Measurements from ENCODE around the gene ITGA3. TPM values are rescaled to one million over a fixed set of nuclear protein-coding genes. Genes with fewer than 3 reads are reported as not detected.

The ITGA3 gene
- total RNA-seq, 2 experiments from 2014 or later = 7.9 to 8.7 TPM

DNA sequence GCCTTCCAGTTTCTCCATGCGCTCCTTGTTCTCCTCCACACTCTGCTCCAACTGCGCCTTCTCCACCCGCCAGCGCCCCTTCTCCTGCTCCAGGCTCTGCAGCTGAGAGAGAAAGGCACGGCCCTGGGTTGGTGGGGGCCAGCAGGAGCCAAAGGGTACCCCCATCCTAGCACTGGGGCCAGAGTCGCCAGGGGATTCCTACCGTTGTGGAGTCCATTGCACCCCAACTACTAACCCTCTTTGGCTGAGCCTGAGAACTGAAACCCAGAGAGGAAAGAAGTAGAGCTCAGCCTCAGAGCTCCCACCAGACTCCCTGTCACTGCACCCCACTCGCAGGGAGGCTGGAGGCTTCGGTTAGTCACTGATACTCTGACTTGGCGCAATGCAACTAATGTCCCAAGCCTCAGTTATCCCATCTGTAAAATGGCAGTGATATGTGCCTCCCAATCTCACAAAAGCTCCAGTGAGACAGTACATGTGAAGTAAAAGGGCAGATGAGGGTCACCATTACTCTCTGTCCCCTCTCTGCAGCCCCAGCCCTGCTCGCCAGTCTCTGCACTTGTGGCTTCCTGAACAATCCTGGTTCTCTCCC, 80.3 kb downstream of the ITGA3 start:
- peaks cover 70% of the 10 kb centered on the region for H3K36me3 Mint-ChIP-seq (ENCODE audit: low read depth)
- ChIA-PET POLR2A (interaction anchor here (2.5 kb wide), 1 partner anchor 16 kb away, joined by 8 read pairs; no protein-coding TSS in a partner anchor), CTCF (interaction anchor here (1.4 to 1.6 kb wide), 3 partner anchors 15 to 42 kb away, joined by 3 to 8 read pairs (median 3); no protein-coding TSS in a partner anchor)
- ATAC-seq (no peak), DNase-seq (no peak)
- no peaks in the 10 kb centered on the region for H3K9me3 Mint-ChIP-seq (ENCODE audit: insufficient read depth)
- H3K4me1 Mint-ChIP-seq (ENCODE audit: low read depth) = peaks cover 34% of the 10 kb centered on the region
- no peaks in the 10 kb centered on the region for H3K27me3 Mint-ChIP-seq (ENCODE audit: low read depth)
- H3K4me3 Mint-ChIP-seq = no peak overlapping the region
- H3K27ac Mint-ChIP-seq = peak overlapping the region; percentile 35

DNA sequence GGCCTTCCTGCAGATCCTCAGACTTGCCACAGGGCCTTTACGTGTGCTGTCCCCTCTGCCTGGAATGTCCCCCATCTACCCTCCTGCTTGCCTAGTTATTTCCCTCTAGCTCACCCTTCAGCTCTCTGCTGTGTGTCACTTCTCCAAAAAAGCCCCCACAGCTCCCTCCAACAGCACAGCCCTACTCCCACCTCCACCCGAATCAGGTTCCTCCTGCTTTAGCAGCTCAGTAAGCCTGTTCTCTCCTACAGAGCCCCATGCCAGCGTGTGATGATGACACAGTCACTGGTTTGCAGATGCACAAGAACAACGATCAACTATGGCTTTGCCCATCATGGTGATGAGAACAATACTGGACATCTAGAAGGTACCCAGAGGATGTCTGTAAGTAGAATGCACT, 81.1 kb downstream of the ITGA3 start:
- no peaks in the 10 kb centered on the region for H3K27me3 Mint-ChIP-seq (ENCODE audit: low read depth)
- no peaks in the 10 kb centered on the region for H3K9me3 Mint-ChIP-seq (ENCODE audit: insufficient read depth)
- POLR2A ChIA-PET = interaction anchor here (2.5 kb wide), 1 partner anchor 15 kb away, joined by 8 read pairs; no protein-coding TSS in a partner anchor
- peaks cover 79% of the 10 kb centered on the region for H3K36me3 Mint-ChIP-seq (ENCODE audit: low read depth)
- ATAC-seq (no peak), DNase-seq (no peak)
- H3K4me3 Mint-ChIP-seq = no peak overlapping the region
- CTCF ChIA-PET = interaction anchor here (0.6 to 4.9 kb wide), 6 partner anchors 14 to 63 kb away, joined by 3 to 67 read pairs (median 3); partner anchors contain the start of gene PPP1R9B
- H3K27ac Mint-ChIP-seq = no peak overlapping the region
- H3K4me1 Mint-ChIP-seq (ENCODE audit: low read depth) = peaks cover 36% of the 10 kb centered on the region

DNA sequence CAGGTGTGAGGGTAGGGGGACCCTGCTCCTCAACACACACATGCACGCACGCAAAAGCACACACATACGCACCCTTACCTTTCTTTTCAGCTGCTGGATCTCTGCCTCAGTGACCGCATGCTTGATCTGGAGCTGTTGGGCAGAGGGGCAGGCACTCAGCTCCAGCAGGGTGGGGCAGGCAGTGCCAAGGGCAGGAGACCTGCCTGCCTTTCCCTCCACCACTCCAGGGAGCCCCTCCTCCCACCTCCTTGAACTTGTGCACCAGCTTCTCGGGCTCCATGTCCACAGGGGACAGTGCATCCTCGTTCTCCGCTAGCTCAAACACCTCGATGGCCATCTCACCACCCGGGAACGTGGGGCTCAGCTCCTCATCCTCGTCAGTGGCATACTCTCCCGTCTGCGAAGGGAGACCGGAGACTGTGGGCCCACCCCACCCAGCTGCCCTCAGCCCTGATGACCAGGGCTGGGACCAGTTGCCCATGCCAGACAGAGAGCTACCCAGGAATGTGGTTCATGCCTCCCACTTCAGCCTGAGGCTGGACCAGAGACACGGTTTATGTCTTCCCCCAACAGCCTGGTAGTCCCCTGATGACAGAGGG, 83.4 kb downstream of the ITGA3 start:
- Mint-ChIP-seq H3K4me1 (ENCODE audit: low read depth) (peaks cover 52% of the 10 kb centered on the region), H3K27me3 (ENCODE audit: low read depth) (no peaks in the 10 kb centered on the region), H3K27ac (peak overlapping the region; percentile 90), H3K9me3 (ENCODE audit: insufficient read depth) (no peaks in the 10 kb centered on the region), H3K4me3 (no peak overlapping the region), H3K36me3 (ENCODE audit: low read depth) (peaks cover 86% of the 10 kb centered on the region)
- DNase-seq = no peak
- CTCF ChIA-PET = interaction anchor here (0.8 to 4.9 kb wide), 16 partner anchors 9 to 157 kb away, joined by 3 to 67 read pairs (median 4); partner anchors contain the start of genes PPP1R9B and SAMD14
- ATAC-seq = no peak
- POLR2A ChIA-PET = interaction anchor here (0.8 to 1.4 kb wide), 6 partner anchors 8 to 30 kb away, joined by 3 to 6 read pairs (median 4); no protein-coding TSS in a partner anchor

Other genes starting within 250 kb of the ITGA3 start
- not detected for gene TAC4, start 208.0 kb upstream of the ITGA3 start, total RNA-seq
- gene DLX4, start 86.9 kb upstream of the ITGA3 start, total RNA-seq = not detected
- gene DLX3, start 60.9 kb upstream of the ITGA3 start, total RNA-seq = not detected
- gene PDK2, start 39.2 kb downstream of the ITGA3 start, total RNA-seq = 10 to 100 TPM; 18.1 to 21.2 TPM
- gene SAMD14, start 74.0 kb downstream of the ITGA3 start, total RNA-seq = under 1 TPM; 0.50 to 0.55 TPM
- 100 to 1,000 TPM; 113 to 115 TPM for gene PPP1R9B, start 94.6 kb downstream of the ITGA3 start, total RNA-seq
- gene SGCA, start 109.9 kb downstream of the ITGA3 start, total RNA-seq = not detected
- gene COL1A1, start 145.5 kb downstream of the ITGA3 start, total RNA-seq = under 1 TPM; 0.18 to 0.26 TPM
- gene TMEM92, start 218.4 kb downstream of the ITGA3 start, total RNA-seq = not detected

All from activated CD8-positive, alpha-beta T cell treated with anti-CD3 and anti-CD28 coated beads, Interleukin-2, amount 10 ng/mL, durations not matched to agents 7 days and 5 days (primary cell).